ELF-1 (cell line): ENCODE results near the gene DENND4B.

Experiments
- DNase-seq: peaks from one replicate; pipeline ENCODE4 v3.0.0-alpha.2; 2016; ENCODE audit warnings: low read depth, low spot score

The DENND4B gene

DNA sequence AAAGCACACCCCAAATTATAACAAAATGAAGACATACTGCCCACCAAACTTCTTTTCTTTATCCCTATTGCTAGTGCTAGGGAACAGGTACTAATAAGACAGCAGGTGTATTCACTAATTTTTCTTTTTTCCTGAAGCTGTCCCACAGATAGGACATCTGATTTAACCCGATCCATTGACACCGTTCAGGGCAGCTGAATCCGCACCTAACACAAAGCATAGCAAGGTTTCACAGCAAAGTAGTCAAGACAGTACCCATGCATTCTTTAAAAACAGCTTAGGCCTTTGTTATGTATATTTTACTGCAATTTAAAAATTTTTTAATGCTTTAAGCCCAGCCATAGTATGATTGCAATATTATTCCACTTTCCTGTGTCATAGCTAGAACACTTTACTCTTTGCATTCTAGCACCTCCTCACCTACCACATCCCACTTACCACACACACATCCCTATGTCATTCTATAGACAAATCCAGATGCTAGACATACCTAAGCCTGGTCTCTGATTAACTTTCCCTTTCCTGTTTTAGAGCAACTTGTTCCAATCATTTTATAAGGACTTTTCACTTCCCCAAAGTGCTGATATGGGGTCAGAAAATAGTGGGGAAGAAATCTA, 64.1 kb downstream of the DENND4B start:
- DNase-seq: no peak

GRCh38 chr1:153881751-153882150, 64.8 kb downstream of the DENND4B start:
- DNase-seq: no peak

GRCh38 chr1:153880962-153881361, 65.6 kb downstream of the DENND4B start:
- no peak for DNase-seq

DNA sequence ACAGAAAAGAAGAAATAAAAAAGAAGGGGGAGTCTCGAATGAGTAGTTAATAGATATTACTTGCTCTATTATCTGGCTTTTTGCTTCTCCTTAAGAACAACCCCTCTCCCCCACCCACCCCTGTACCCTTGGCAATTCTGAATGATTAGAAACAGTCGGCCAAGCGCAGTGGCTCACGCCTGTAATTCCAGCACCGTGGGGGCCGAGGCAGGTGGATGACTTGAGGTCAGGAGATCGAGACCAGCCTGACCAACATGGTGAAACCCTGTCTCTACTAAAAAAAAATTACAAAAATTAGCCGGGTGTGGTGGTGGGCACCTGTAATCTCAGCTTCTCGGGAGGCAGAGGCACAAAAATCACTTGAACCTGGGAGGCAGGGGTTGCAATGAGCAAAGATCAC, 66.5 kb downstream of the DENND4B start:
- DNase-seq: no peak
